Mesendoderm (in vitro differentiated cells): ENCODE measurements around the gene CEP131.

ENCODE experiments used
- DNase-seq: peaks from one replicate; pipeline ENCODE4 v3.0.0; 2013
- H2AK5ac ChIP-seq: 2 replicates; pipeline ENCODE4 v1.6.1; 2013; ENCODE audit warnings: low read length, inconsistent platforms
- H2BK120ac ChIP-seq: 2 replicates; pipeline ENCODE4 v1.6.1; 2013; ENCODE audit warnings: low read depth, mild to moderate bottlenecking, low read length, moderate library complexity, mixed read lengths
- H2BK15ac ChIP-seq: replicated peaks from 2 replicates; pipeline ENCODE4 v1.6.1; 2013; ENCODE audit warnings: low read depth, mild to moderate bottlenecking, moderate library complexity
- H2BK5ac ChIP-seq: 2 replicates; pipeline ENCODE4 v1.6.1; 2013; ENCODE audit warnings: low read length, inconsistent platforms
- H3K18ac ChIP-seq: 2 replicates; pipeline ENCODE4 v1.6.1; 2013; ENCODE audit warnings: mild to moderate bottlenecking, low read length, mixed read lengths
- H3K23ac ChIP-seq: one replicate; pipeline ENCODE4 v1.6.1; 2013; ENCODE audit warnings: low read length
- H3K27ac ChIP-seq: 2 replicates; pipeline ENCODE4 v1.5.1; 2013; ENCODE audit warnings: low read depth, mild to moderate bottlenecking, inconsistent platforms, low read length, moderate library complexity
- H3K27me3 ChIP-seq: 2 replicates; pipeline ENCODE4 v1.6.1; 2013; ENCODE audit warnings: low read length, control low read depth, mild to moderate bottlenecking, inconsistent platforms; ENCODE audit not compliant: insufficient read depth, poor library complexity
- H3K36me3 ChIP-seq: 2 replicates; pipeline ENCODE4 v1.6.1; 2013; ENCODE audit warnings: low read length, inconsistent platforms; ENCODE audit not compliant: control insufficient read depth, insufficient read depth
- H3K4ac ChIP-seq: one replicate; pipeline ENCODE4 v1.6.1; 2013; ENCODE audit warnings: low read depth, mild to moderate bottlenecking, low read length, moderate library complexity
- H3K4me1 ChIP-seq: 2 replicates; pipeline ENCODE4 v1.6.1; 2013; ENCODE audit warnings: low read depth, low read length, inconsistent platforms; ENCODE audit not compliant: control insufficient read depth
- H3K4me2 ChIP-seq: 2 replicates; pipeline ENCODE4 v1.6.1; 2013; ENCODE audit warnings: low read length
- H3K4me3 ChIP-seq: 2 replicates; pipeline ENCODE4 v1.5.1; 2013; ENCODE audit warnings: mild to moderate bottlenecking, low read length
- H3K56ac ChIP-seq: one replicate; pipeline ENCODE4 v1.6.1; 2013; ENCODE audit warnings: low read length
- H3K79me1 ChIP-seq: 2 replicates; pipeline ENCODE4 v1.6.1; 2013; ENCODE audit warnings: low read length, inconsistent platforms
- H3K79me2 ChIP-seq: 2 replicates; pipeline ENCODE4 v1.6.1; 2013; ENCODE audit warnings: mild to moderate bottlenecking, low read length; ENCODE audit not compliant: control insufficient read depth, insufficient read depth
- H3K9ac ChIP-seq: 2 replicates; pipeline ENCODE4 v1.6.1; 2013; ENCODE audit warnings: low read length, inconsistent platforms
- H4K5ac ChIP-seq: one replicate; pipeline ENCODE4 v1.6.1; 2013; ENCODE audit warnings: low read length
- H4K8ac ChIP-seq: one replicate; pipeline ENCODE4 v1.6.1; 2013; ENCODE audit warnings: low read depth, mild to moderate bottlenecking, control low read depth, low read length, moderate library complexity
- WGBS: extraction: QIAGEN DNeasy Blood & Tissue Kit; methylation state at CpG from one replicate; pipeline ENCODE4 v1.1.7; 2013; ENCODE audit warnings: low lambda C conversion rate, missing lambda C conversion rate; ENCODE audit not compliant: insufficient coverage; ENCODE audit errors: extremely low coverage; 5-methylcytosine and 5-hydroxymethylcytosine counted together

The CEP131 gene

GRCh38 chr17:81191646-81192045, 31.1 kb downstream of the CEP131 start:
- Histone ChIP-seq H3K4me1 (no peaks in the 10 kb centered on the region), H2BK120ac (no peak overlapping the region), H3K18ac (no peak overlapping the region), H2BK15ac (no peak overlapping the region), H3K23ac (no peak overlapping the region), H3K9ac (no peak overlapping the region), H4K8ac (no peak overlapping the region), H3K4me3 (no peak overlapping the region), H2BK5ac (no peak overlapping the region), H3K27ac (no peak overlapping the region), H2AK5ac (no peak overlapping the region), H3K4ac (no peak overlapping the region), H3K79me2 (no peaks in the 10 kb centered on the region), H3K4me2 (no peak overlapping the region), H3K36me3 (no peaks in the 10 kb centered on the region), H3K56ac (no peak overlapping the region), H3K79me1 (no peaks in the 10 kb centered on the region), H3K27me3 (no peaks in the 10 kb centered on the region), H4K5ac (no peak overlapping the region)
- no CpG with 5 or more reads among the region's 14 CpGs for WGBS
- DNase-seq: no peak

GRCh38 chr17:81191116-81191515, 31.6 kb downstream of the CEP131 start:
- H2BK15ac ChIP-seq: no peak overlapping the region
- no peaks in the 10 kb centered on the region for H3K79me2 ChIP-seq
- no peak overlapping the region for H3K56ac ChIP-seq
- no peak overlapping the region for H3K23ac ChIP-seq
- H2BK5ac ChIP-seq: no peak overlapping the region
- H3K18ac ChIP-seq: no peak overlapping the region
- no peak overlapping the region for H3K27ac ChIP-seq
- no peak overlapping the region for H2AK5ac ChIP-seq
- no CpG with 5 or more reads among the region's 20 CpGs for WGBS
- no peak overlapping the region for H4K5ac ChIP-seq
- H3K79me1 ChIP-seq: no peaks in the 10 kb centered on the region
- H3K36me3 ChIP-seq: no peaks in the 10 kb centered on the region
- no peak overlapping the region for H3K4me3 ChIP-seq
- H4K8ac ChIP-seq: no peak overlapping the region
- H3K27me3 ChIP-seq: no peaks in the 10 kb centered on the region
- H3K4me2 ChIP-seq: no peak overlapping the region
- H3K4ac ChIP-seq: no peak overlapping the region
- DNase-seq: no peak
- no peak overlapping the region for H3K9ac ChIP-seq
- H2BK120ac ChIP-seq: no peak overlapping the region
- H3K4me1 ChIP-seq: no peaks in the 10 kb centered on the region

- H3K23ac ChIP-seq: no peak overlapping the region
- H3K4ac ChIP-seq: no peak overlapping the region
- no peaks in the 10 kb centered on the region for H3K79me2 ChIP-seq
- H2BK15ac ChIP-seq: no peak overlapping the region
- H3K56ac ChIP-seq: no peak overlapping the region
- H2AK5ac ChIP-seq: no peak overlapping the region
- H4K8ac ChIP-seq: no peak overlapping the region
- H3K27me3 ChIP-seq: no peaks in the 10 kb centered on the region
- no peak overlapping the region for H3K4me3 ChIP-seq
- H3K4me1 ChIP-seq: no peaks in the 10 kb centered on the region
- H3K4me2 ChIP-seq: no peak overlapping the region
- no peak overlapping the region for H3K18ac ChIP-seq
- H3K27ac ChIP-seq: no peak overlapping the region
- DNase-seq: no peak
- no peak overlapping the region for H3K9ac ChIP-seq
- no peaks in the 10 kb centered on the region for H3K36me3 ChIP-seq
- no peak overlapping the region for H2BK120ac ChIP-seq
- no peak overlapping the region for H2BK5ac ChIP-seq
- WGBS: no CpG with 5 or more reads among the region's 28 CpGs
- H4K5ac ChIP-seq: no peak overlapping the region
- H3K79me1 ChIP-seq: no peaks in the 10 kb centered on the region
Measured at GRCh38 chr17:81190591-81190990, 32.2 kb downstream of the CEP131 start.

GRCh38 chr17:81189670-81190530, 32.9 kb downstream of the CEP131 start:
- peak; percentile 21 for DNase-seq
- H3K9ac ChIP-seq: no peak overlapping the region
- no peak overlapping the region for H3K18ac ChIP-seq
- H3K4me2 ChIP-seq: no peak overlapping the region
- H3K79me2 ChIP-seq: no peaks in the 10 kb centered on the region
- no peaks in the 10 kb centered on the region for H3K79me1 ChIP-seq
- no peak overlapping the region for H3K27ac ChIP-seq
- H3K4ac ChIP-seq: no peak overlapping the region
- no peak overlapping the region for H3K23ac ChIP-seq
- H4K8ac ChIP-seq: no peak overlapping the region
- H3K36me3 ChIP-seq: no peaks in the 10 kb centered on the region
- H3K27me3 ChIP-seq: no peaks in the 10 kb centered on the region
- H2BK15ac ChIP-seq: no peak overlapping the region
- H2AK5ac ChIP-seq: no peak overlapping the region
- H2BK120ac ChIP-seq: no peak overlapping the region
- no peak overlapping the region for H2BK5ac ChIP-seq
- no peak overlapping the region for H3K4me3 ChIP-seq
- H4K5ac ChIP-seq: no peak overlapping the region
- WGBS: no CpG with 5 or more reads among the region's 27 CpGs
- H3K56ac ChIP-seq: no peak overlapping the region
- H3K4me1 ChIP-seq: no peaks in the 10 kb centered on the region

- H3K23ac ChIP-seq: no peak overlapping the region
- H3K27me3 ChIP-seq: no peaks in the 10 kb centered on the region
- no peak overlapping the region for H2BK15ac ChIP-seq
- no peaks in the 10 kb centered on the region for H3K79me1 ChIP-seq
- H2AK5ac ChIP-seq: no peak overlapping the region
- H2BK120ac ChIP-seq: no peak overlapping the region
- H3K79me2 ChIP-seq: no peaks in the 10 kb centered on the region
- no peak for DNase-seq
- H4K8ac ChIP-seq: no peak overlapping the region
- no peak overlapping the region for H3K4me2 ChIP-seq
- no peaks in the 10 kb centered on the region for H3K4me1 ChIP-seq
- no peak overlapping the region for H2BK5ac ChIP-seq
- no CpG with 5 or more reads among the region's 7 CpGs for WGBS
- H3K4ac ChIP-seq: no peak overlapping the region
- no peak overlapping the region for H3K9ac ChIP-seq
- H3K56ac ChIP-seq: no peak overlapping the region
- no peaks in the 10 kb centered on the region for H3K36me3 ChIP-seq
- H3K27ac ChIP-seq: no peak overlapping the region
- H3K18ac ChIP-seq: no peak overlapping the region
- H4K5ac ChIP-seq: no peak overlapping the region
- H3K4me3 ChIP-seq: no peak overlapping the region
Measured at GRCh38 chr17:81189016-81189415, 33.7 kb downstream of the CEP131 start.

GRCh38 chr17:81188491-81188840, 34.3 kb downstream of the CEP131 start:
- Histone ChIP-seq H3K9ac (no peak overlapping the region), H2BK120ac (no peak overlapping the region), H3K27ac (no peak overlapping the region), H2BK5ac (no peak overlapping the region), H3K4me1 (no peaks in the 10 kb centered on the region), H4K8ac (no peak overlapping the region), H3K4me2 (no peak overlapping the region), H4K5ac (no peak overlapping the region), H3K23ac (no peak overlapping the region), H2AK5ac (no peak overlapping the region), H3K4me3 (no peak overlapping the region), H2BK15ac (no peak overlapping the region), H3K79me2 (no peaks in the 10 kb centered on the region), H3K79me1 (no peaks in the 10 kb centered on the region), H3K56ac (no peak overlapping the region), H3K27me3 (no peaks in the 10 kb centered on the region), H3K4ac (no peak overlapping the region), H3K36me3 (no peaks in the 10 kb centered on the region), H3K18ac (no peak overlapping the region)
- no peak for DNase-seq
- no CpG with 5 or more reads among the region's 12 CpGs for WGBS
